ENCODE measurements around the gene CAMKK2.

GRCh38 chr12:121328620-121329019 is 32.1 kb upstream of the CAMKK2 start:
- TF ChIP-seq ZNF12 (CRISPR knock-in tag; IDR thresholded peaks at IDR 0.05) (no peak), ZNF816 (CRISPR knock-in tag; IDR thresholded peaks at IDR 0.05; ENCODE audit: borderline replicate concordance) (no peak), NAIF1 (CRISPR knock-in tag; IDR thresholded peaks at IDR 0.05; ENCODE audit: borderline replicate concordance) (no peak), RAD21 (CRISPR knock-in tag; IDR thresholded peaks at IDR 0.05) (no peak), CTCF (CRISPR knock-in tag; IDR thresholded peaks at IDR 0.05) (no peak), GABPA (IDR thresholded peaks at IDR 0.05; ENCODE audit: low read depth, low read length) (no peak), GABPA (CRISPR knock-in tag; IDR thresholded peaks at IDR 0.05; ENCODE audit: low read depth) (no peak), CEBPB (IDR thresholded peaks at IDR 0.05; ENCODE audit: borderline replicate concordance, low read depth, low read length) (no peak), ZNF570 (CRISPR knock-in tag; IDR thresholded peaks at IDR 0.05; ENCODE audit: borderline replicate concordance) (no peak), ZNF232 (CRISPR knock-in tag; IDR thresholded peaks at IDR 0.05; ENCODE audit: borderline replicate concordance) (no peak)
